ENCODE data around the gene DYNLT4.
"Not testable (repeated sequence)": the region's sequence is repeated elsewhere in the genome, so short reads cannot be mapped to it uniquely, and the experiment has no call there.

The DYNLT4 gene

DNA sequence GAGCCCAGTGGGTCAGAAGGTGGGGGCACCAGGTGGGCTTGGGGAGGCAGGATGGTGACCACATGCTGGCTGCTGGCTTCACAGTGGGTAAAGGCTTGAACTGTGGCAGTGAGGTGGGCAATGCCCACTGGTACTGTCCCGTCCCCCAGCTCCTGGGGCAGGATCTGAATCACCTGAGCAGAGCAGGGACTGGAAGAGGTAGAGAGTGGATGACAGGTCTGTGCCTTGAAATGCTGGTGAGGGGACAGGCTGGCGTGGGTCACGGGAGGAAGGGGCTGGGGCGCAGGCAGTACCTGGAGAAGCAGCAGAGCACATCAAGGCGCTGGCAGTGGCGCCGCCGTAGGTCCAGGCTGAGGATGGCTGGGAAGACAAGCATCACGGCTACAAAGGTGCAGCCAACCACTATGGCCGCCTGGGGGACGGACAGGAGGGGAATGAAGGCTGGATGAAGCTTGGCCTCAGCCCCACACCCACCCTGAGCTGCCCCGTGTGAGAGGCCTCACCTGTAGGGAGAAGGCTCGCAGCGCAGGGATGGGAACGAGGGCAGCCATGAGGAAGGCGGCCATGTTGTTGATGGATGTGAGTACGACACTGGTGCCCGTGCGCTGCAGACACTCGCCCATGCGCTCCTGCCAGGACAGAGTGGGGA, 21.0 kb upstream of the DYNLT4 start:
- DNase-seq: no peak

DNA sequence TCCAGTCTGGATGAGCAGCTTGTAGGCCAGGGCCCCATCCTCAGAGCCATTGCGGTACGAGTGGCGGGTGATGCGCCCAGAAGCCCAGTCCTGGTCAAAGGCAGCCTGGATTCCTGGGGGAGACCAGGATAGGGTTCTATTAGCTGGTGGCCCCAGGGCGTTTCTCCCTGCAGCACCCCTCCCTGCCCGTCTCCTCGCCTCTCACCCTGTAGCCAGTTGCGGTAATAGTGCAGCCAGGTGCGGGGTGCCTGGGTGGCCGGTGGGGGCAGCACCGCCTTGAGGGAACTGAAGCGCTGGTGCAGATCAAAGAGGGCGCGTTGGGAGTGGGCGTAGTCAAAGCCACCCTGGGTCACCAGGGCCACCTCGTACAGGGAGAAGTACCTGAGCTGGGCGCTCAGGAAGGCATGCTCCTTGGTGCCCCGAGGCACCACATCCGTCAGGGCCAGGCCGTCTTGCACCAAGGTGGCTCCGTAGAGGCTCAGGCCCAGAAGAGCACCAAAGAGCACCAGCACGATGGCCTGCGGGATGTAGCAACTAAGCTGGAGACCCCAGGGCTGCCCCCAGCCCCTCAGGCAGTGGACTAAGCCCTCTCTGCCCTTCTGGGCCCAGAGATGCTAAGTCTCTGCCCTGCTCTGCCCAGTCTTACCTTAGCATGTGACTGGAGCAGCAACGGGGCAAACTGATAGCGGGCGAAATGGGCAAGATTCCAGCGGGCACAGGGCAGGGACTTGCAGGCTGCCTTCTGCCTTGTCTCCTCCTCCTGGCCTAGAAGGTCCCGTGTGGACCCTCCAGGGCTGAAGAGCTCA, 20.2 kb upstream of the DYNLT4 start:
- DNase-seq: no peak

DNA sequence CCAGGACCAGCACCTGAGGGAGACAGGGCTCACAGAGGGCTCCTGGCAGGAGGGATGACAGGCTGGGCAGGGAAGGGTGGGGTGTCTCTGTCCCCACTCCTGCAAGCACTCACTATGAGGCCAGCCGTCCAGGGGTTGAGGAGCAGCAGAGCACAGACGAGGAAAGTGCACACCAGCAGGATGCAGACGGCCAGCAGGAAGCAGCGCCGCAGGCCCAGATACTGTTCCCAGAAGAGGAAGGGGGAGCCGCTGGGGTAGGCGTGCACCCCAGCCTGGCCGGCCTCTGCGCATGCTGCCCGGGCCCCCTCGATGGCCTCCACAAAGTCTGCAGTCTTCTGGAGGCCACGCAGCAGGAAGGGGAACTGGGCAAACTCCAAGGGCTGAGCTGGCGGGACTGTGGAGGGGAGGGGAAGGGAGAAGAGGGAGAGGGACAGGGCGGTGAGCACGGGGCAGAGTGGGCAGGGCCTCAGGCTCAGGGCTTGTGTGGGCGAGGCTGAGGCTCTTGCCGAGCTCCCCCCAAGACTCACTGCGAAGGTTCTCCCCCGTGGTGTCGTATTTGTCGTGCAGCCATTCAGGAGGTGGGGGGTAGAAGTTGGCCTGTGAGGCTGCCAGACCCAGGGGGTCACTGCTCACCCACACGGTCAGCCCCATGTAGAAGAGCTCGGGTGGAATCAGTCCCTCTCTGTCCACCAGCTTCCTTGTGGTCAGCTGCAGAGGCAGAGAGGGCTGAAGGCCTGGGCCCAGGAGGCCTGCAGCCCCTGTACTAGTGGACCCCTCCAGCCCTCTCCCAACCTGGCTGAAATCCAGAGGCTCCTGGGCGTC, 19.4 kb upstream of the DYNLT4 start:
- DNase-seq: no peak

DNA sequence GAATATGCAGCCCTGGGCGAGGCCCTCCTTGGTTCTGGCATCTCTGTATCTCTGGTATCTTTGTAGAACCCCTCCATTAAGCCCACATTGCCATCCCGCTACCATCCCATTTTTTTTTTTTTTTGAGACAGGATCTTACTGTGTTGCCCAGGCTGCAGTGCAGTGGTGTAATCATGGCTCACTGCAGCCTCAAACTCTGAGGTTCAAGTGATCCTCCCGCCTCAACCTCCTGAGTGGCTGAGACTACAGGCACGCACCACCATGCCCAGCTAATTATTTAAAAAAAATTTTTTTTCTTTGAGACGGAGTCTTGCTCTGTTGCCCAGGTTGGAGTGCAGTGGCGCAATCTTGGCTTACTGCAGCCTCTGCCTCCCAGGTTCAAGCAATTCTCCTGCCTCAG, 17.2 kb upstream of the DYNLT4 start:
- not testable (repeated sequence) for DNase-seq

DNA sequence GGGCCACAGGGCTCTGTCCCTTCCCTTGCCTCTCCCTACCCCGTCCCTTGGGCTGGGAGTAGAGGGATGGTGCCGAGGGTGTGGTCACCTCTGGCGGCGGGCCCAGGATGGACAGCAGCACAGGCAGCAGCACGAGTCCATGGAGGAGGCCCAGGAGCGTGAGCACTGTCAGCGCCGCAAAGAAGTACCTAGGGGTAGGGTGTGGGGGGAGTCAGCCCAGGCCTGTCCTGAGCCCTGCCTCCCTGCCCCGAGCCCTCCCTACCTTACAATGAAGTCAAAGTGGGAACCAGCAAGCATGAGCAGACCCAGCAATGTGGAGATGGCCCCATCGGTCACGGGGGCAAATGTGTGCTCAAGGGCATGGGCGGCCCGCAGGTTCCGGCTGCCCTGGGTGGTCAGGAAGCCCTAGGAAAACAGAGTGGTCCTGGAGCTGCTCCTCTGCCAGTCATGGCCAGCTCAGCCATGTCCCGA, 15.9 kb upstream of the DYNLT4 start:
- DNase-seq: no peak

DNA sequence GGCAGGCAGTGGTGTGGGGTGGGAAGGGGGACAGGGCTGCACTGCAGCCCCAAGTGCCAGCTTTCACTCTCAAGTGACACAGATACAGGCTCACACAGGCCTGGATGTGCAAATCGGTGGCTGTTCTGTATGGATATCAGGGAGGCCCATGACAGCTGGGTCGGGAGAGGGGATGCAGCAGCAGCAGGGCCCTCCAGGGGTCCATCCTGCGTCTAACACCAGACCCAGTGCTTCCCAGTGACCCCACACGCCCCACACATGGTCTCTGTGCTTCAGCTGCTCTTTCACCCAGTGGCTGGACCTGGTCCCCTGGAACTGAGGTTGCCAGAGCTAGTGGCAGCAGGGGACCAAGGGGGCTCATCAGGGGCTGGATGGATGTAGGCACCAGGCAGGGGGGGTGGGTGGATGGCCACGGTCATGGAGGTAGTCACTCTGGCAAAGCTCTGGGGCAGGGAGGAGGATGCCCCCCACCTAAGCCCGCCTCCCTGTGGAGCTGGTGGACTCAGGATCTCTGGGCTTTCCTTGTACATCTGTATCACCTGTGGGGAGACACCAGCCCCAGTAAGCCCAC, 15.1 kb upstream of the DYNLT4 start:
- DNase-seq: no peak

DNA sequence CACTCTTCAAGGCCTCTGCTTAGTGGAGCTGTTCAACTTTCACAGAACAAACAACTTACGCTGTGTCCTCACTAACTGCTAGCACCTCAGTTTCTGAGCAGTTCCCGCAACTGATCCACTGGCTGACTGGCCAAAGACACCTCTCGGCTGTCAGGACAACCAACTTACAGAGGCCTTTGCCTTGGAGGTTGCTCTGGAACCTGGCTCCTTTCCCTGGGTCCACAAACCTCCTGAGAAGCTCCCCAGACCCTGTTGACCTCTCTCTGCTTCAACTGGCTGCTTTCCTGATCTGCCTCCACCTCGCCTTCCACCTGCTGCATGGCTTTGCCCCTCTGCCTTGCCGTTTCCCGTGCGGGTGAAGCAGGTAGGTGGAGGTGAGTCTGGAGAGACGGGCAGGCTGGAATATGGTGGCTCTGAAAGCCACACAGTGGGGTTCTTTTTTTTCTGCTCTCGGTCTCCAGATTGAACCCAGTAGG, 14.1 kb upstream of the DYNLT4 start:
- DNase-seq: no peak

DNA sequence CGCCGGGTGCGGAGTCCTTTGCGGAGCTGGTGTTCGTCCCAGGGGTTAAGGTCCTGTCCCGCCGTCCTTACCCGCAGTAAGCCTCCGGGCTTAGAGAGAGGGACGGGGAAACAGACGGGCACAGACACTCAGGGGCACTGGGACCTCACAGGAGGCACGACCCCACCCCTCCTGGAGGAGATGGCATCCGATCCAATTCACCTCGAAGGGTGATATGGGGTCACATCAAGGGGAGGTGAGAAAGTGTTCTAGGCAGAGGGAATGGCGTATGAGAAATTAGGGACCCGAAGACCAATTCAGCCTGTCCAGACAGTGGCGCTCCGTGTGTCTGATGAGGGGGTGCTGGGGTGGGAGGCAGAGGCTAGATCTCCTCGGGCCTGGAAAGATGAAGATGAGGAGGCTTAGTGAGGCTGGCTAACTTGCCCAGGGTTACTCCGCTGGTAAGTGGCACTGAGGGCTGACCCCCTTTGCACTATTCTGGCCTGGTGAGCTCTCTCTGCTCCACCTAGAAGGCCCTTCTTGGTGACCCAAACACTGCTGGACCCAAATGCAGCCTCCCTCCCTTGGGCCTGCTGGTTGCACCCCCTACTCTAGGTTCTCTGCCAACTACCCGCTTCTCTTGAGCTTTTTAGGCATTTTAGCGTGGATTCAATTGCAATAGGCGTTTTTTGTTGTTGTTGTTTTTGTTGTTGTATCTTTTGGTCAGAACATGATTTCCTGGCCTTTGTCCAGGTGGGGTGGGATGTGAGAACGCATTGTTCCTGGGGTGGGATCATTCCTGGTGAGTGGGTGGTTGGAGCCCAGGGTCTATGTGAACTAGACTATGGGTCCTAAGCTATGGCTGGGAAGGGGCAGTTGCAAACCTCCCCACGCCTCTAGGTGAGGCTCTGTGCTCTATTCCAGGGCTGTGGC, 13.4 kb upstream of the DYNLT4 start:
- no peak for DNase-seq

DNA sequence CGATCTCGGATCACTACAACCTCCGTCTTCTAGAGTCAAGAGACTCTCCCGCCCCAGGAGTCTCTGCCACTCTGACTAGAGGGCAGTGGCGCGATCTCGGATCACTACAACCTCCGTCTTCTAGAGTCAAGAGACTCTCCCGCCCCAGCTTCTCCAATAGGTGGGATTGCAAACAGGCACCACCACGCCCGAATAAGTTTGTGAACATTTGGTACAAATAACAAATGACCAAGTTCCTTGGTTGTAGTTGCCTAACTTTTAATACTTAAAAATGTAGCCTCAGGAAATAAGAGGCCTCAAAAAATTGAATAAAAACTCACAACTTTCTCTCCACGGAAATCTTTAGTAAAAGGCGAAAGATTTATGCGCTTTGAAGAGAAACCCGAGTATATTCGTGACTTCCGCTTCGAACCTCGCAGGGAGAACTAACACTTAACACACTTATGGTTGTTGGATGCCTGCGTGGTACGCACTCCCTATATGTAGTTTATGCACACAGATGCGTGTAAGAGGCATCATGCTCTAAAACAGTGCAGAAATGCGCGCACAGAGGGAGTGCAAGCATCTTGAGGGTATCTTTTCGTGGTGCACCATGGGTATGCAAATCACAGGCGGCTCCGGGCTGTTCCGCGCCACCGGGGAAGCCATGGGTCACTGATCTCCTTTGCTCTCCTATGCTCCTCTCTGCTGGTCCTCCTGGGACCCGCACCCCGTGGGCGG, 12.6 kb upstream of the DYNLT4 start:
- peak; percentile 79 for DNase-seq

DNA sequence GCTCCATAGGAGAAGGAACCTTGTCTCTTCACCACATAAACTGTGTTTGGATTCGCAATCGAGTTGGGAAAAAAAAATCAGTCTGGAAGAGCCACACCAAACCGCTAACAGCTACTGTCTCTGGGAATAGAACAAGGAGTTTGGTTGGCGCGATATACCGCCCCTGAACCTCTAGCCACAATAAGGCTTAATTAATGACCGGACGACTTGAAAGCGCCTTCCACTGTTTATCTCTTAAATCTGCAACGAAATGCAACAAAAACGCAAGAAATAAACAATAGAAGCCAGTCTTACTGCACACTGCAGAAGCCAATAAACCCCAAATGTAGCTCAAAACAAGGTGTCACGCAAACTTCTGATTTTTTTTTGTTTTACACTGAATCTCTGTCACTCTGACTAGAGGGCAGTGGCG, 12.1 kb upstream of the DYNLT4 start:
- no peak for DNase-seq

DNA sequence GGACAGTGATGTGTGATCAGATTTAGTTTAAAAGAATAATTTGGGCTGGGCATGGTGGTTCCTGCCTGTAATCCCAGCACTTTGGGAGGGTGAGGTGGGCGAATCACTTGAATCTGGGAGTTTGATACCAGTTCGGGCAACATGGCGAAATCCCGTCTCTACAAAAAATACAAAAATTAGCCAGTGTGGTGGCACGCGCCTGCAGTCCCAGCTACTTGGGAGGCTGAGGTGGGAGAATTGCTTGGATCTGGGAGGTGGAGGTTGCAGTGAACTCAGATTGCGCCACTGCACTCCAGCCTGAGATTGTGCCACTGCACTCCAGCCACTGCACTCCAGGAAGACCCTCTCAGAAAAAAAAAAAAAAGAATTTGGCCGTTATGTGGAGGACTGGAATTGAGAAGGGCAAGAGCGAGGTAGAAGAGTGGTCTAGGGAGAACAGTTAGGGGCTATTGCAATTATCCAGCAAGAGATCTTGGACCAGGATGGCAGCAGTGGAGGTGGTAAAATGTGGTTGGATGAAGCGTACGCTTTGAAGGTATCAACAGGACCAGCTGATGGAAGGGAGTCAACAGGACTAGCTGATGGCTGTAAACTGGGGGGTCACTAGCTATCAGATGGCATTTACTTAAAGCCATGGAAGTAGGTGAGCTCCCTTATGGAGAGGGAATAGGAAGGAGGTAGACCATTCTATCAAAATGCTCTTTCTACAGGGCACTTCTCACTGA, 10.8 kb upstream of the DYNLT4 start:
- DNase-seq: no peak

DNA sequence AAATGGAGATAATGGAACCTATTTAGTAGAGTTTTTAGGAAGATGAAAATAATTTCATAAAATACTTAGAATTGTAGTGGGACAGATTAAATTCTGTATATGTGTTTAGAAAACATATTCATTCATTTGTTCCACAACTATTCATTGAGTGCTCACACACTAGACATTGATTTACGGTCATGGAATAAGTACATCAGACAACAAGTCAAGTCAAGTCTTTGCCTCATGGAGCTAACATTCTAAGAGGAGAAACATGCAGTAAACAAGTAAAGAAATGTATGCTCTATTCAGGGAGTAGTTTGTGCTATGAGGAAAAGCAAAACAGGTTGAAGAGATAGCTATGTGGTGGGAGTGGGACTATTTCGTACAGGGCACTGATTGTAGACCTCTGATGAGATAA, 10.2 kb upstream of the DYNLT4 start:
- DNase-seq: no peak

DNA sequence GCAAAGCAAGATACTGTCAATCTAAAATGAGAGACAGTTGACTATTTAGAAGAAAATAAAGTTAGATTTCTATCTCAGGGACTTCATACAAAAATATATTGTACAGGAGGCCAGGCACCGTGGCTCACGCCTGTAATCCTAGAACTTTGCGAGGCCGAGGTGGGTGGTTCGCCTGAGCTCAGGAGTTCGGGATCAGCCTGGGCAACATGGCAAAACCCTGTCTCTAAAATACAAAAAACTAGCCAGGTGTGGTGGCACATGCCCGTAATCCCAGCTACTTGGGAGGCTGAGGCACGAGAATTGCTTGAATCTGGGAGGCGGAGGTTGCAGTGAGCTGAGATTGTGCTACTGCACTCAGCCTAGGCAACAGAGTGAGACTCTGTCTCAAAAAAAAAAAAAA, 8.8 kb upstream of the DYNLT4 start:
- not testable (repeated sequence) for DNase-seq

DNA sequence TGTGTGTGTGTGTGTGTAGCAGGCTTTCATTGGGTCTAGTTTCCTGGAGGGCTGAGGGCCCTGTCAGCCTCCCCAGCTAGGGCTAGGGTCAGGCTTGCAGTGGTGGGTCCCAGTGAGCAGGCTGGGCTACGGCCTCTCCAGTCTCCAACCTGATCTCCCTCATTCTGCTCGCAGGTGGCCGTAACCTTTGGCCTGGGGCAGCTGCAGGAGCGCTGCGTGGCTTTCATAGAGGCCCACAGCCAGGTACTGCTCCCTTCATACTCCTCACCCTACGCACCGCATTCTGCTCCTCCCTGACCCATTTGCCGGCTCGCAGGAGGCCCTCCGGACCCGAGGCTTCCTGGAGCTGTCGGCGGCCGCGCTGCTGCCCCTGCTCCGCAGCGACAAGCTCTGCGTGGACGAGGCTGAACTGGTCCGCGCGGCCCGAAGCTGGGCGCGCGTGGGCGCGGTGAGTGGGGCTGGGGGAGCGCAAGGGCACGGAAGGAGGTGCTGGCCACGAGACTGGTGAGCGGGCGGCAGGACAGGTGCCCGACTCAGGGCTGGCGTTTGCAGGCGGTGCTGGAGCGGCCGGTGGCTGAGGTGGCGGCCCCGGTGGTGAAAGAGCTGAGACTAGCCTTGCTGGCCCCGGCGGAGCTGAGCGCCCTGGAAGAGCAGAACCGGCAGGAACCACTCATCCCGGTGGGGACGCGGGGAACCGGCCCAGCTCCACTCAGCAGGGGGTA, 5.8 kb upstream of the DYNLT4 start:
- DNase-seq: no peak

DNA sequence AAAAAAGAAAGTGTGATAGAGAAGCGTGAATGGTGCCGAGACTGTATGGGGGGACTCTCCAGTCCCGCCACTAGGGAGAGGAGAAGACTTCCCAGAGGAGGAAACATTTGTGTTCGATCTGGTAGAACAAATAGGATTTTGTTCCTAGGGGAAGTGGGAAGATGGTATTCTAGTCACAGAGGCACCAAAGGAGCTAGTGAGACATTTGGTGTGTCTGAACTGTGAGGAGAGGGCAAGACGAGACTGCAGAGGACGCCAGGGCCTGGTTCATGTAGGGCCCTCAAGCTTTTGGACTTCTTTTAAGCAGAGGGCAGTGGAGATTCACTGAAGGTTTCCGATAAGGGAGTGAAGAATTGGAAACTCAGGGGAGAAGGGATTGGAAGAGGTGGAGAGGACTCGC, 4.1 kb upstream of the DYNLT4 start:
- no peak for DNase-seq

DNA sequence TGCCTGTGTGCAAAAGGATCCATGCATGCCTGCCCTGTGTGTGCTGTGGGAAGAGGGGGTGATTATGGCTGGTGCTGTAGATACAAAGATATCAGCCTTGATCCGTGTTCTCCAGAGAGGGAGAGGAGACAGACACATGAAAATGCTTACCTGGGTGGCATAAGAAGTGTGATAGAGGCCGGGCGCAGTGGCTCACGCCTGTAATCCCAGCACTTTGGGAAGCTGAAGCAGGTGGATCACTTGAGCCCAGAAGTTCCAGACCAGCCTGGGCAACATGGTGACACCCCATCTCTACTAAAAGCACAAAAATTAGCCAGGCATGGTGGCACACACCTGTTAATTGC, 3.6 kb upstream of the DYNLT4 start:
- not testable (repeated sequence) for DNase-seq

DNA sequence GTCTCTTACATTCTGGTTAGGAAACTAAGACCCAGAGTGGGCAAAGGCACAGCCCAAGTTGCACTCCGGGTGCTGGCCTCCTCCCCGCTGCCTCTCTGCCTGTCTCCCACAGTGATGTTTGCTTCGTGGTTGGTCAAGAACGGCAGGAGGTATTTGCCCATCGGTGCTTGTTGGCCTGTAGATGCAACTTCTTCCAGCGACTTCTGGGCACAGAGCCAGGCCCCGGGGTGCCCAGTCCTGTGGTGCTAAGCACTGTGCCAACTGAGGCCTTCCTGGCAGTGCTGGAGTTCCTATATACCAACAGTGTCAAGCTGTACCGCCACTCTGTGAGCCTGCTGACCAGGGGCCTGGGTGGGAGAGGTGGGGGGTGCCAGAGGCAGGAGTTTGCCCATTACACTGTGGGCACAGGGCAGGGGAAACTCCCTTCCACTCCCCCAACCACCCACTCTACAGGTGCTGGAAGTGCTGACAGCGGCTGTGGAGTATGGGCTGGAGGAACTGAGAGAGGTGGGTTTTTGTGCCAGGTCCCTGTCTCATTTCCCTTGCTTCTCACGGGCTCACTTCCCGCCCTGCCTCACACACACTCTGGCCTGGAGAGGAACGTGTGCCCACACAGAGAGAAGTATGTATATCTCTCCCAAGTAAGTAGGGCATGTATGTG, 3.1 kb upstream of the DYNLT4 start:
- peak; percentile 54 for DNase-seq

DNA sequence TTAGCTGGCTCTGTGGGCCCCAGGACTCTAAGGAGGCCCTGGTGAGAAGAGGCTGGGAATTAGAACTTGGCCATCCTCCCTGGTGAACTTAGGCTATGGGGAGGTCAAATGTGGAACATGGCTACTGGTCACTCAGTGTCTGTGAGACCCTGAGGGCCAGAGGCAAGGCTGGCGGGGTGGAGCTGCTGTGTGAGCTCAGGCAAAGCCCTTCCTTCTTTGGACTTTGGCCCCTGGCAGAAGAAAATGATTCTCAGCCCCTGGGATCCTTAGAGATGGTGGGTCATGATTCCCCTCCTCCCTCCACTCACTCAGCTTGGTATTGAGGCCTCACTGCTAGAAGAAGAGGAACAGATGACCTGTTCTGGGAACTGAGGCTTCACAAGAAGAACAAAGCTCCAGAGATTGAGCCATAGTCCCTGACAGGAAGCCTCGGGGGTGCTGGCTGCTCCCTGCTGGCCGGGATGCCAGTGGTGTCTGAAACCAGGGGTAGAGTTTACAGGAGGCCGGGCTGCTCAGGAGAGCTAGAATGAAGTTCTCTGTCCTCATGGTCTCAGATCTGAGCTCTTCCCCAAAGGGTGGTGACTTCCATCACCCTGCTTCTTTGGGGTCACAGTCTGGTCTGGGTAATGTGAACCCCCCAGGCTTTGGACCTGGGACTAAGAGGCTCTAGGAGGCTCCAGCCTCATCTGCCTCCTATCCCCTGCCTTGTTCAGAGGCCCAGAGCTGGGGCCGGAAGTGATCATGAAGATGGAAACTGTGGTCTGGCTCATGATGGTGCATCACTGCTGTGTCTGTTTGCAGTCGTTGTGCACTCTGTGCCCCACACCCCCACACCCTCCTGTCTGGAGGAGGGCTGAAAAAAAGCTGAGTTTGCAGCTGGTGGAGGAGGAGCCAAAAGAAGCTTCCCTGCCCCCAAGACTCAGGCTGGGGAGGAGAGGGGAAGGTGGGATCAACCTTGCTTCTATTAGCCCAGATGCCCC, 2.1 kb upstream of the DYNLT4 start:
- peak; percentile 90 for DNase-seq

All from activated naive CD4-positive, alpha-beta T cell treated with Interleukin-2 at 50 U/mL for 16 hours (primary cell).